ENCODE measurements around the gene SF3B2. TPM values are rescaled to one million over a fixed set of nuclear protein-coding genes. Genes with fewer than 3 reads are reported as not detected.
"Not testable (repeated sequence)": the region's sequence is repeated elsewhere in the genome, so short reads cannot be mapped to it uniquely, and the experiment has no call there.

The SF3B2 gene
- total RNA-seq, 2 experiments from 2014 or later = 255 to 278 TPM

- peaks cover 17% of the 10 kb centered on the region for H3K27me3 Mint-ChIP-seq
- intact Hi-C loops (cut with micrococcal nuclease) = no loop called here
- H3K4me3 Mint-ChIP-seq = no peak overlapping the region
- DNase-seq (no peak), ATAC-seq (no peak)
- ChIA-PET POLR2A (interaction anchor here (1.0 to 1.2 kb wide), 3 partner anchors 118 to 477 kb away, joined by 3 read pairs; no protein-coding TSS in a partner anchor), CTCF (interaction anchor here (0.8 to 4.3 kb wide), 4 partner anchors 14 to 123 kb away, joined by 3 to 30 read pairs (median 4); partner anchors contain the start of gene FIBP)
- H3K9me3 Mint-ChIP-seq = no peaks in the 10 kb centered on the region
- peaks cover 13% of the 10 kb centered on the region for H3K4me1 Mint-ChIP-seq (ENCODE audit: low read depth)
- H3K27ac Mint-ChIP-seq = no peak overlapping the region
- peaks cover 18% of the 10 kb centered on the region for H3K36me3 Mint-ChIP-seq (ENCODE audit: low read depth)
- no peak for TF ChIP-seq CTCF (IDR thresholded peaks at IDR 0.05)
Measured at GRCh38 chr11:66008468-66009101, 43.6 kb upstream of the SF3B2 start.

GRCh38 chr11:66010036-66010435 lies 42.1 kb upstream of the SF3B2 start:
- ATAC-seq; H3K27ac Mint-ChIP-seq; H3K4me1 Mint-ChIP-seq (ENCODE audit: low read depth); H3K9me3 Mint-ChIP-seq; DNase-seq; H3K36me3 Mint-ChIP-seq (ENCODE audit: low read depth); intact Hi-C loops (cut with micrococcal nuclease); H3K4me3 Mint-ChIP-seq: not testable (repeated sequence)
- POLR2A ChIA-PET = interaction anchor here (0.7 to 3.2 kb wide), 5 partner anchors 8 to 479 kb away, joined by 3 to 7 read pairs (median 3); partner anchors contain the start of gene SF3B2
- CTCF ChIA-PET = interaction anchor here (0.7 to 5.9 kb wide), 3 partner anchors 12 to 288 kb away, joined by 3 to 38 read pairs (median 30); no protein-coding TSS in a partner anchor
- H3K27me3 Mint-ChIP-seq = peaks cover 17% of the 10 kb centered on the region

GRCh38 chr11:66011239-66011784 lies 40.9 kb upstream of the SF3B2 start:
- intact Hi-C loops (cut with micrococcal nuclease) = no loop called here
- no peaks in the 10 kb centered on the region for H3K36me3 Mint-ChIP-seq (ENCODE audit: low read depth)
- ATAC-seq (no peak), DNase-seq (no peak)
- POLR2A ChIA-PET = interaction anchor here (0.7 to 3.2 kb wide), 3 partner anchors 9 to 41 kb away, joined by 3 to 7 read pairs (median 3); partner anchors contain the start of genes BANF1 and SF3B2
- H3K9me3 Mint-ChIP-seq = no peaks in the 10 kb centered on the region
- peaks cover 17% of the 10 kb centered on the region for H3K27me3 Mint-ChIP-seq
- H3K27ac Mint-ChIP-seq = no peak overlapping the region
- CTCF ChIA-PET = interaction anchor here (0.7 to 5.9 kb wide), 5 partner anchors 11 to 127 kb away, joined by 3 to 38 read pairs (median 20); no protein-coding TSS in a partner anchor
- no peak overlapping the region for H3K4me3 Mint-ChIP-seq
- H3K4me1 Mint-ChIP-seq (ENCODE audit: low read depth) = peaks cover 2% of the 10 kb centered on the region
- no peak for TF ChIP-seq CTCF (IDR thresholded peaks at IDR 0.05)

GRCh38 chr11:66011785-66012303 lies 40.3 kb upstream of the SF3B2 start, which contains the start of gene CST6:
CST6 (plus strand) TSS chr11:66012008; CDS start chr11:66012045, 37 bp downstream.
- intact Hi-C loops (cut with micrococcal nuclease) = no loop called here
- ATAC-seq (peak; percentile 34), DNase-seq (no peak)
- ChIA-PET CTCF (interaction anchor here (0.7 to 5.9 kb wide), 4 partner anchors 11 to 127 kb away, joined by 3 to 38 read pairs (median 12); no protein-coding TSS in a partner anchor), POLR2A (interaction anchor here (0.7 to 3.2 kb wide), 3 partner anchors 9 to 40 kb away, joined by 3 to 7 read pairs (median 3); partner anchors contain the start of genes BANF1 and SF3B2)
- Mint-ChIP-seq H3K36me3 (ENCODE audit: low read depth) (no peaks in the 10 kb centered on the region), H3K27ac (no peak within 1 kb of the TSS), H3K4me3 (no peak within 1 kb of the TSS), H3K4me1 (ENCODE audit: low read depth) (peaks cover 2% of the 10 kb centered on the region), H3K27me3 (peaks cover 17% of the 10 kb centered on the region), H3K9me3 (no peaks in the 10 kb centered on the region)
- TF ChIP-seq CTCF (IDR thresholded peaks at IDR 0.05) = no peak

- intact Hi-C loops (cut with micrococcal nuclease) = no loop called here
- Mint-ChIP-seq H3K36me3 (ENCODE audit: low read depth) (no peaks in the 10 kb centered on the region), H3K4me1 (ENCODE audit: low read depth) (peaks cover 6% of the 10 kb centered on the region), H3K27ac (no peak overlapping the region), H3K4me3 (no peak overlapping the region), H3K9me3 (no peaks in the 10 kb centered on the region), H3K27me3 (peaks cover 17% of the 10 kb centered on the region)
- ChIA-PET CTCF (interaction anchor here (1.5 to 5.9 kb wide), 3 partner anchors 10 to 128 kb away, joined by 4 to 38 read pairs (median 20); no protein-coding TSS in a partner anchor), POLR2A (interaction anchor here (0.7 to 3.2 kb wide), 6 partner anchors 8 to 247 kb away, joined by 3 to 7 read pairs (median 4); partner anchors contain the start of gene SF3B2)
- DNase-seq = no peak
- no peak for TF ChIP-seq CTCF (IDR thresholded peaks at IDR 0.05)
- ATAC-seq = no peak
Measured at GRCh38 chr11:66012371-66012945, 39.7 kb upstream of the SF3B2 start.

Data from activated CD8-positive, alpha-beta T cell treated with anti-CD3 and anti-CD28 coated beads for 36 hours (primary cell).